ENCODE data around the gene GRIFIN.

The GRIFIN gene

GRCh38 chr7:2519119-2519930 is 43.1 kb upstream of the GRIFIN start, which contains the start of gene LFNG:
Gene LFNG (plus strand): TSS chr7:2519774. CDS start chr7:2519862, 88 bp downstream.
- DNase-seq (ENCODE audit: insufficient read length) (peak; percentile 100), FAIRE-seq (peak; percentile 97)
- peak; percentile 51; the same call in 1 of the 2 replicates for TF ChIP-seq POLR2A (IDR thresholded peaks at IDR 0.05; ENCODE audit: low read depth, low read length)
- TF ChIP-seq POLR2AphosphoS5 (IDR thresholded peaks at IDR 0.05; ENCODE audit: low read depth, low read length): no peak
- TF ChIP-seq TAF1 (IDR thresholded peaks at IDR 0.05; ENCODE audit: borderline replicate concordance, low read depth, low read length): no peak

- FAIRE-seq: no peak
Observed at GRCh38 chr7:2518737-2519118, 42.5 kb upstream of the GRIFIN start.

GRCh38 chr7:2517678-2518507 is 41.7 kb upstream of the GRIFIN start:
- no peak for TF ChIP-seq POLR2A (IDR thresholded peaks at IDR 0.05; ENCODE audit: low read depth, low read length)
- no peak for TF ChIP-seq TAF1 (IDR thresholded peaks at IDR 0.05; ENCODE audit: borderline replicate concordance, low read depth, low read length)
- TF ChIP-seq POLR2AphosphoS5 (IDR thresholded peaks at IDR 0.05; ENCODE audit: low read depth, low read length): no peak
- FAIRE-seq (no peak), DNase-seq (ENCODE audit: insufficient read length) (no peak)

More at GRCh38 chr7:2518737-2519118, 42.5 kb upstream of the GRIFIN start:
- no peak for DNase-seq (ENCODE audit: insufficient read length)
- TF ChIP-seq POLR2AphosphoS5 (IDR thresholded peaks at IDR 0.05; ENCODE audit: low read depth, low read length) (no peak), TAF1 (IDR thresholded peaks at IDR 0.05; ENCODE audit: borderline replicate concordance, low read depth, low read length) (no peak), POLR2A (IDR thresholded peaks at IDR 0.05; ENCODE audit: low read depth, low read length) (no peak)

GRCh38 chr7:2517026-2517425 is 40.8 kb upstream of the GRIFIN start:
- no peak for TF ChIP-seq TAF1 (IDR thresholded peaks at IDR 0.05; ENCODE audit: borderline replicate concordance, low read depth, low read length)
- no peak for TF ChIP-seq POLR2AphosphoS5 (IDR thresholded peaks at IDR 0.05; ENCODE audit: low read depth, low read length)
- no peak for TF ChIP-seq POLR2A (IDR thresholded peaks at IDR 0.05; ENCODE audit: low read depth, low read length)
- DNase-seq (ENCODE audit: insufficient read length) (no peak), FAIRE-seq (no peak)

GRCh38 chr7:2516194-2516555 is 40.0 kb upstream of the GRIFIN start:
- DNase-seq (ENCODE audit: insufficient read length): no peak
- FAIRE-seq: no peak
- TF ChIP-seq POLR2AphosphoS5 (IDR thresholded peaks at IDR 0.05; ENCODE audit: low read depth, low read length): no peak
- TF ChIP-seq POLR2A (IDR thresholded peaks at IDR 0.05; ENCODE audit: low read depth, low read length): no peak
- no peak for TF ChIP-seq TAF1 (IDR thresholded peaks at IDR 0.05; ENCODE audit: borderline replicate concordance, low read depth, low read length)

- no peak for TF ChIP-seq POLR2A (IDR thresholded peaks at IDR 0.05; ENCODE audit: low read depth, low read length)
- TF ChIP-seq POLR2AphosphoS5 (IDR thresholded peaks at IDR 0.05; ENCODE audit: low read depth, low read length): no peak
- no peak for TF ChIP-seq TAF1 (IDR thresholded peaks at IDR 0.05; ENCODE audit: borderline replicate concordance, low read depth, low read length)
- FAIRE-seq: no peak
Observed at GRCh38 chr7:2515424-2516193, 39.4 kb upstream of the GRIFIN start.

GRCh38 chr7:2514473-2515423 is 38.5 kb upstream of the GRIFIN start:
- FAIRE-seq (no peak), DNase-seq (ENCODE audit: insufficient read length) (no peak)
- TF ChIP-seq POLR2A (IDR thresholded peaks at IDR 0.05; ENCODE audit: low read depth, low read length): no peak
- no peak for TF ChIP-seq TAF1 (IDR thresholded peaks at IDR 0.05; ENCODE audit: borderline replicate concordance, low read depth, low read length)
- TF ChIP-seq POLR2AphosphoS5 (IDR thresholded peaks at IDR 0.05; ENCODE audit: low read depth, low read length): no peak

More at GRCh38 chr7:2515424-2516193, 39.4 kb upstream of the GRIFIN start:
- no peak for DNase-seq (ENCODE audit: insufficient read length)

GRCh38 chr7:2513702-2514101 is 37.5 kb upstream of the GRIFIN start:
- FAIRE-seq (no peak), DNase-seq (ENCODE audit: insufficient read length) (no peak)
- no peak for TF ChIP-seq TAF1 (IDR thresholded peaks at IDR 0.05; ENCODE audit: borderline replicate concordance, low read depth, low read length)
- no peak for TF ChIP-seq POLR2AphosphoS5 (IDR thresholded peaks at IDR 0.05; ENCODE audit: low read depth, low read length)
- no peak for TF ChIP-seq POLR2A (IDR thresholded peaks at IDR 0.05; ENCODE audit: low read depth, low read length)

GRCh38 chr7:2512713-2513112 is 36.5 kb upstream of the GRIFIN start:
- no peak for DNase-seq (ENCODE audit: insufficient read length)
- no peak for FAIRE-seq
- TF ChIP-seq POLR2AphosphoS5 (IDR thresholded peaks at IDR 0.05; ENCODE audit: low read depth, low read length): no peak

GRCh38 chr7:2512179-2512661 is 36.0 kb upstream of the GRIFIN start:
- peak; percentile 84 for FAIRE-seq
- TF ChIP-seq POLR2AphosphoS5 (IDR thresholded peaks at IDR 0.05; ENCODE audit: low read depth, low read length): no peak
- TF ChIP-seq TAF1 (IDR thresholded peaks at IDR 0.05; ENCODE audit: borderline replicate concordance, low read depth, low read length): no peak
- no peak for TF ChIP-seq POLR2A (IDR thresholded peaks at IDR 0.05; ENCODE audit: low read depth, low read length)

More at GRCh38 chr7:2512179-2512661, 36.0 kb upstream of the GRIFIN start:
- no peak for DNase-seq (ENCODE audit: insufficient read length)
